ENCODE results near the gene ASCL3.
"Not testable (repeated sequence)": the region's sequence is repeated elsewhere in the genome, so short reads cannot be mapped to it uniquely, and the experiment has no call there.

The ASCL3 gene

GRCh38 chr11:8908099-8908498 lies 34.7 kb downstream of the ASCL3 start:
- DNase-seq: no peak

DNA sequence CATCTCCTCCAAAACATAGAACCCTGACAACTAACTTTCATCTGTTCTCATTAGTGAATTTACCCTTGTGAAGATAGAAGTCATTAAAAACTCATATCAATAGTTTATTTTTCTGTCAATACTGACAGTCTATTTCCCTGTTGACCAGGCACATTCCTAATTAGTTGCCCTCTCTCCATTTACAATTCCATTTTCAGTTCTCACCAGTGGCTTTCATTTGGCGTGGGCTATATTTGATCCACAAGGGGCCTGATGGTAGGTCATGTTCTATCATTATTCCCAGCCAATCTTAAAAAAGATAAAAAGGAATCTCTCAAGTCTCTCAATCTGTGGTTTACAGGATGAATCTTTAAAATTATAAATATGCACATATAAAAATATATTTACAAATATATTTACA lies 35.7 kb downstream of the ASCL3 start:
- no peak for DNase-seq

DNA sequence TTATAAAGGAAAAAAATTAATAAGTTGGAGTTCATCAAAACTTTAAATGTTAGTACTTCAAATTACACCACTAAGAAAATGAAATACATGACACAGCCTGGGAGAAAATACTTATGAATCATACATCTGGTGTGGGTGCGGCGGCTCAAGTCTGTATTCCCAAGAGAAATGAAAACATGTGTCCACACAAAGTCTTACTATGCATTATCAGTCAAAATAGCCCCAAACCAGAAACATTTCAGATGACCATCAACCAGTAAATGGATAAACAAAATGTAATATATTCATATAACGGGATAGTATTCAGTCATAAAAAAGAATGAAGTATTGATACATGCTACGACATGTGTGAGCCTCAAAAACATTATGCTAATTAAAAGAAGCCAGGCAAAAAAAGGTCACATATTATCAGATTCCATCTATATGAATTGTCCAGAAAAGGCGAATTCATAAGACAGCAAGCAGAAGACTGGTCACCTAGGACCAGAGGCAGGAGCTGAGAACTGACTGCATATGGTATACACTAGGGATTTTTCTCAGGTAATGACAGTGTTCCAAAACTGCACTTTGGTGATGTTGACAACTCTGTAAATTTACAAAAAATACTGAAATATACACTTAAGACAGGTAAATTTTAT lies 37.2 kb downstream of the ASCL3 start:
- no peak for DNase-seq

GRCh38 chr11:8899119-8899753 lies 43.6 kb downstream of the ASCL3 start:
- DNase-seq: no peak

DNA sequence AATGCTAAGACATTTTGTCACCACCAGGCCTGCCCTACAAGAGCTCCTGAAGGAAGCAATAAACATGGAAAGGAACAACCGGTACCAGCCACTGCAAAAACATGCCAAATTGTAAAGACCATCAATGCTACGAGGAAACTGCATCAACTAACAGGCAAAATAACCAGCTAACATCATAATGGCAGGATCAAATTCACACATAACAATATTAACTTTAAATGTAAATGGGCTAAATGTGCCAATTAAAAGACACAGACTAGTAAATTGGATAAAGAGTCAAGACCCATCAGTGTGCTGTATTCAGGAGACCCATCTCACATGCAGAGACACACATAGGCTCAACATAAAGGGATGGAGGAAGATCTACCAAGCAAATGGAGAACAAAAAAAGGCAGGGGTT lies 51.6 kb downstream of the ASCL3 start:
- not testable (repeated sequence) for DNase-seq
